ENCODE measurements around the gene NTF3.

Gene NTF3

DNA sequence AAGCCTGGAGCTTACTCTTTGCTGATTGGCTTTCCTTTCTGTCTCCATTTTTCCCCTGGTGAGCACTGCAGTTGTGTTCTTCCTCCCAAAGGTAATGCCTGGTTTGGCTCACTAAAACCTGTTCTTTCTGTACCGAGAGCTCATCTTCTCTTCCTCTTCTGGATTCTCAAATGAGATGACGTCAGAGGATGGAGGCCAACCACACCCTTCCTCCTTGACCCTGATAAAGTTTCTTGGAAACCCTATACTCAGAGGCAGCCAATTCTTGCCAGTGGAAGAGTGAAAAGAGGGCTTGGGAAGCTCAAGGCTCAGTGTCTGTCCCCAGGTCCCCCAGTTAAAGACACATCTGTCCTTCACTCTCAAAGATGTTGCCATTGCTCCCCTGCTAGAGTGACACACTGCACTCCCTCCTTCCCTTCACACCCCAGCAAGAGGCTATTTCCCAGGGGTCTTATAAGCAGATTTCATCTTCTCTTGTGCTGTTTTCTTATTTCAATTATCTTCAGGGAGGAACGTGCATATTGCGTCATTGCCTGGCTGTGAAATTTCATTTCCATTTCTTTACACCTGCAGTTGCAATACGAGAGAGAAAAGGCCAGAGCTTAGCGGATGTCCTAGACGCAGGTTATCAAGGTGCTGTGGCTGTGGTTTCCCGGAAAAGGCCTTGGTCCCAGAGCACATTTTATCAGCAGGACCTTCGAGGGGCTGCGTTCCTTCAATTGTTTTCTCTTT, 27.3 kb downstream of the NTF3 start:
- DNase-seq, result no peak

GRCh38 chr12:5460817-5461216, 28.9 kb downstream of the NTF3 start:
- no peak for DNase-seq

DNA sequence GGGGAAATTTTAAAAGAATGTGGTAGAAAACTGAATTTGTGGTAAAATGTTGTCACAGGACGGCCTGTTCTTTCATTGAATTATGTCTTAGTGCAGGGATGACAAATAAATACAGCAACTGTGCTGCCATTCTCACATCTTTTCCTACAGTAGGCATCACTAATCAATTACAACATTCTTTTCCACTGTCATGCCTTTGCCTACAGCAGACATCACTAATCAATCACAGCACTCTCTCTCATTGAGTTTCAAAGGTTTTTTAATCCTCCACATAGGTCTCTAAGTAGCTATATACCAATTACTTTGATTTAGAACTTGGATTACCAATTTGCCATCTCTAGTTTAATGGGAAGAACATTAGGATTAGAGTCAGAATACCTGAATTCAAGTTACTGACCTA, 30.1 kb downstream of the NTF3 start:
- no peak for DNase-seq

DNA sequence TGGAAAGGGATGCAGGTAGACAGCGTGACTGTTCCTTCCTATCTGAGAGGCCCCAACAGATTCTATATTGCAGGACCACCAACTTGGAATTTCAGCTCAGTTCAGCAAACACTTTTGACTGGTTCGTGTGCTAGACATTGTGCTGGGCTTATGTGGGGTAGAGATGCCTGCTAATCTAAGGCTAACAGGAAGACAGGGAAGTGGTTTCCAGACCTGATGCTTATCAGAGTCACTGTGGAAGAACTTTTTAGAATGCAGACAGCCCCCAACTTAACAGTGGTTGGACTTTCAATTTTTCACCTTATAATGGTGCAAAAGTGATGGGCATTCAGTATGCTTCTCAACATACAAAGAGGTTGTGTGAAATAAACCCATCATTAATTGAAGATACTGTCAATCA, 32.2 kb downstream of the NTF3 start:
- no peak for DNase-seq

DNA sequence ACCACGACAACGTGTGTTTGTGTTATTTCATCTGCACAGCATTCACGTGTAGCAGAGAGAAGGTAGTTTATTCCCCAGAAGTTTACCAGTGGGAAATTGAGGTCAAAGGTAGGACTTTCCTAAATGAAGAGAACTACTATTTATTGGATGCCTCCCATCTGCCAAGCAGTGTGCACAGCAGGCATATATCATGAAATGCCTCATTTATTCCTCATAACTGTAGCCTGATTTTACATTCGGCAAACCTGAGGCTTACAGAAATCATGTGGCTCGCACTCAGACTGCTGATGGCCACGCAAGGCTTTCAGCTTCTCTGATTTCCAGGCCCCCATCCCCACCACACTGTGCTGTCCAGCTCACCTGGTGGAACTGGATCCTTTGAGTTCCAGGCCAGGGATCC, 33.5 kb downstream of the NTF3 start:
- DNase-seq, result no peak

GRCh38 chr12:5466521-5466960, 34.6 kb downstream of the NTF3 start:
- DNase-seq, result no peak

DNA sequence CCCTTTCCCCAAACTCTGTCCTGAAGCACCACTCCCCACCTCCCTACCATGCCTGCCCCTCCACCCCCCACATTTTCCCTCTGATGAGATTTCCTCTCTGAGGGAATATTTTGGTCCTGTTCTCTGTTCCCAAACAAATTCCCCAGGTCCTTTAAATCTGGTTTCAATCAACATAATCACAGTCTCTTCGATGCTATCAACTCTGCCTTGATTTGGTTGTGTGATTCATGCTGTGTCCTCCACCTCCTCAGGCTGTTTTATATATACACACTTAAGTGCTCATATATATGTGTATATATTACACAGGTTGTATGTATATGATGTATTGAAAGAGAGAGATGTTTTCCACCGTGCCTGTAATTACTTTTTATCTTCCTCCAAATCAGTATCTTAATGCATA, 36.0 kb downstream of the NTF3 start:
- no peak for DNase-seq

DNA sequence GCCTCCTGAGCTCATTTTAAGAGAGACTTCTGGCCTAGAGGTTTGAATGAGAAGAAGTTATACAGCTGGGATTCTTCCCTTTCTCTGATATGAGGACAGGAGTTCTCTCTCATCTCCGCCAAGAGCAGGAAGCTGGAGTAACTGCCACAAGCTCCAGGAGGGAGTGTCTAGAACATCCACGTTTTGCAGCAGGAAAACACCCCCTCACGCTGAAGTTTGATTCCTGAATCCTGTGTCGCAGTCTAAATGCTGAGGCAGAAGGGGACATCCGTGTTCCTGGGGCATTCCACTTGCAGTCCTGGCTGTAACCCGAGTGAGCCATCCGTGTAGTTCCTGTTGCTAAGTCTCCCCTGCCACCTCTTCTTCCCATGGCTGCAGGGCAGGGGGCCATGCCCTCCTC, 38.3 kb downstream of the NTF3 start:
- no peak for DNase-seq

GRCh38 chr12:5470703-5471102, 38.8 kb downstream of the NTF3 start:
- no peak for DNase-seq

- DNase-seq, result no peak
Observed at GRCh38 chr12:5473076-5473782, 41.3 kb downstream of the NTF3 start.

GRCh38 chr12:5473783-5474116, 41.8 kb downstream of the NTF3 start:
- no peak for DNase-seq

DNA sequence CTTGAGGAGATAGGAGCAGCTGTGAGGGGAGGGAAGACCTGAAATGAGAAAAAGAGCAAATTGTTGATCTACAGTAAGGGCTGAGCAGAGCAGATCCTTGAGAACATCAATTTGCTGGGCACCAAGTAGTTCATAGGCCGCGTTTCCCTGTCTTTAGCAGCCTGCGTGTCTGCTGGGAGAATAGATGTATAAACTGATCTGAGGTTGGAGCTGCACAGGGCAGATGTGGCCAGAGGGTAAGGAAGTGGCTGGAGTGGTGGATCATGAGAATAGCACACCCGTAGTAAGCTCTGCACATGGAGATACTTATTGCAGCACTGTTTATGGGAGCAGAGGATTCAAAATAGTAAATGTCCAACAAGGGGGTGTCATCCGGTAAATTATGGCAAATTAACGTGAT, 44.4 kb downstream of the NTF3 start:
- no peak for DNase-seq

DNA sequence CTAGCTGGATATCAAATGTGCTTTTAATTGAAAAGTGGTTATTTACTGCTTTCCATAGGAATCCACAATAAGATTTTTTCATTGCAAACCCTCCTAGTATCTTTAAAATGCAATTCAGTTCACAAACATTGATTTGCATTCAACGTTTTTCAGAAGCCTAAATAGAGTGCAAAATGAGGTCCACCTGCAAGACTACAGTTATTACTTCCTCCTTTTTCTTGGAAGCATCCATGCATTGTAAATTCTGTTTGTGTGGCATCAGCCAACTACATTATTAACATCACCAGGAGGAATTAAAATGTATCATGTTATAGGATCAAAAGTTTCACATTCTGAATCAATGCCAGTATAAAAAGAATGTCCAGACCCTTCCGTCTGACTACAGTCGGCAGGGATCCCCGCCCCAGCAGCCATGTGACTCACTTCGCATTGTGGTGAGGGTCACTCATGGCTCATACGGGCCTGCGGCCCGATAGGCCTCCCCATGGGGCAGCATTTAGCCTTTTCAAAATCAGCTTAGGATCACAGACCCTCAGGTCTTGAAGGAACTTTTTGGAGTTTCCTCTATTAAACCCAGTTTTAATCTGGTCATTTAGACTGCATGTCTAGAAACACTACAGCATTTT, 46.3 kb downstream of the NTF3 start:
- DNase-seq, result no peak

GRCh38 chr12:5479761-5480160, 47.9 kb downstream of the NTF3 start:
- DNase-seq, result no peak

DNA sequence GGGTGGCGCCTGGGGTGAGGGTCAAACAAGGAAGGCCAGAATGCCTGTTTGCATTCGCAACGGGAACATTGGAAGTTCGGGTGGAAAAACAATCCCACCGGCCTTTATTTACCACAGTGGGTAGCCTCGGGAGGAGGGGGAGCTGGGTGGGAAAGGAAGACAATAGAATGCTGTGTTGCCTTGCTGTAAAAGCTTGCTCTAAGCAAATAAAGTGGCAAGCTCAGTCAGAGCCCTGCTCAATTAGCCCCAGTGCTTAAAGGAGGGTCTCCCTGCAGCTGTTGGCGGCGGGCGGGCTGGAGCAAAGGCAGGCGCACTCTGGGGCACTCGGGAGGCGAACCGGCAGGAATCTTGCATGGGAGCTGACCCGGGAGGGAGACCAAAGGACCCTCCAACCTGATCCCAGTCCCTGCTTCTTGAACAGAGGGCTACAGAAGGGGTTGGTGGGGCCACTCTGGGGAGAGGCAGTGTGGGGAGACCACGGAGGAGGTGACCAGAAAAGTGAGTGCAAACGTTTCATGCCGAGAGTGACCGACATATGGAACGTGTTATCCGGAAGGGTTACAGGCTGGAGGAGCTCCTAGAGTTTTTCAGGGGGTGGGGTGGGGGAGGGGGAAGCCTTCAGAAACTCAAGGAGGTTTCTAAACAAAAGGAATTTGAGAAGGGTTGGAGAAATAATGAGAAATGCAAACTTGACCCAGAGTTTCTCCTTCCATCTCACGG, 48.5 kb downstream of the NTF3 start:
- DNase-seq, result no peak

DNA sequence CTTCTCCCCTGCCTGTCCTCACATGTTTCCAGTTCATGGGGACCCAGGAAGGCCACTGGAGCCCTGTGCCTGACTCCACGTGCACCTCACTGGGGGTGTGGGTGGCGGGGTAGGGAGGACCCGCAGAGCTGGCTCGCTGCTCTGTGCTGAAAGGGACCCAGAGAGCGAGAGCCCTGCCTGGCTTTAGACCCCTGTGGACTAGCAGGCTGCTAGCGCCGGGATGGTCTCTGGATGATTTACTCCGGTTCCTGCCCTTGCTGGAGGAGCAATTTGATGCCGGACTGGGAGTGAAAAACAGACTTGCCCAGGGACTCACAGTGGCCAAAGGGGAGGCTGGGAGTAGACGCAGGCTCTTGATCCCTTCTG, 49.0 kb downstream of the NTF3 start:
- no peak for DNase-seq

DNA sequence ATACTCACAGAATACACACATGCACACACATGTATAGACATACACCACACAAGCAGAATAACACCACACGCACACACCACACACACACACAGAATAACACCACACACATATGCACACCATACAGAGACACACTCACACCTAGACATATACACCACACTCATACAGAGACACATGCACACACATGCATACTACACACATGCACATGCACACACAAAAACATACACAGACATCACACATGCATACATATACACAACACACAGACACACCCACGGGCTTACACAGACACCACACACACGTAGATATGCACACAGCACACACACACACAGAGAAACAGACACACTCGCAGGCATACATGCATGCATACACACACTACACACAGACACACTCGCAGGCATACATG, 49.7 kb downstream of the NTF3 start:
- no peak for DNase-seq

DNA sequence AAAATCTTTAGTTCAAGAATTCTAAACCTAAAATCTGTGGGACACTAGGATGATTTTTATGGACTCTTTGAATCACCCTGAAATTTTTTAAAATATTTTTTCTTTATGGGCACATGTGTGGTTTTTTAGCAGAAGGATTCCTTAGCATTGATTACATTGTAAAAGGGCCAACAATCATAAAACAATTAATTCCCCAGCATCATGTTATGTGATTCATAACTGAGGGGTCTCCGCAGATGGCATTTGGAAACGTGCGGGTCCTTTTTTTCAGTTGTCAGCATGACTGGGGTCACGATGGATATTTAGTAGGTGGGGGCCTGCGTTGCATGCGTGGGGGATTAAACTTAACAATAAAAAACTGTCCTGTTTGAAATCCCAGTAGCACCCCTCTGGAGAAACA, 52.5 kb downstream of the NTF3 start:
- DNase-seq, result no peak

- DNase-seq, result no peak
Observed at GRCh38 chr12:5485454-5485853, 53.5 kb downstream of the NTF3 start.

- DNase-seq, result no peak
Observed at GRCh38 chr12:5487076-5487475, 55.2 kb downstream of the NTF3 start.

GRCh38 chr12:5487948-5488625, 56.2 kb downstream of the NTF3 start:
- DNase-seq, result no peak

DNA sequence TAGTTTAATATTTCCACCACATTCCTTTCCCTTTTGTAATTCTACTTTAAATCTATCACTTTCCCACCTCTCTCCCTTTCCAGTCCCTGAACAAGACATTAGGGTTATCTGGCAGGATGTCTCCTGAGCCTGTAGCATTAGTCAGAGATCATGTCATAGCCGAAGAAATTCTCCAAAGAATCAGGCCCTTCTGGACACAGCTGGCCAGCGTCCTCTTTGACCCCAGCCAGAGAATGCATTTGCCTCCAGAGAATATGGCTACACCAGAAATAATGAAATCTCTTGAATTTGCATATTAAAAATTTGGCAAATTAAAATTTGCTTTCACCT, 56.7 kb downstream of the NTF3 start:
- DNase-seq, result no peak

DNA sequence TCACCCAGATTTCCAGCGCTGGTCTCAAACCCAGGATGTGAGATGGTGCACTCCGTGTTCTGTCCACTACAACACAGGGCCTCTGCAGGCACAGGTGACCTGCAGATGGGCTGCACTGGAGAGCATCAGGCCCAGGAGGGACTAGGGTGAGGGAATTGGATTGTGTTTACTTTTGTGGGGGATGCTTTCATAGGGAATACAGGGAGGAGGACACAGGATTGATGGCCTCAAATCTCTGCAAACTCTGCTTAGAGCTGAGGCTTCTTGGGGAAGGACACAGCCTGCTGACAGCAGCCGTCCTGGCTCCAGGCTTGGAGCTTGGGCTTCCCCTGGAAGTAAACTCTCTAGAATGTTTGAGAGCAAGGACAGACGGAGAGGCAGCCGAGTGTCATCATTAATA, 57.1 kb downstream of the NTF3 start:
- no peak for DNase-seq
